ENCODE results near the gene ISM1.

GRCh38 chr20:13262302-13262650, 41.2 kb downstream of the ISM1 start:
- TF ChIP-seq CTCF (IDR thresholded peaks at IDR 0.05 in 8 of 11, conservative IDR thresholded peaks at IDR 0.05 in 3 of 11) (peak in 1 of 11 experiments; percentile 2), POLR2A (IDR thresholded peaks at IDR 0.05) (no peak)
